ENCODE results near the gene ABTB2. TPM values are rescaled to one million over a fixed set of nuclear protein-coding genes. Genes with fewer than 3 reads are reported as not detected.
A peak's percentile ranks its signal among the peaks of the same experiment; 100 is the strongest.

Gene ABTB2
- total RNA-seq, 1 donor from 2014 or later: 0.89 TPM

DNA sequence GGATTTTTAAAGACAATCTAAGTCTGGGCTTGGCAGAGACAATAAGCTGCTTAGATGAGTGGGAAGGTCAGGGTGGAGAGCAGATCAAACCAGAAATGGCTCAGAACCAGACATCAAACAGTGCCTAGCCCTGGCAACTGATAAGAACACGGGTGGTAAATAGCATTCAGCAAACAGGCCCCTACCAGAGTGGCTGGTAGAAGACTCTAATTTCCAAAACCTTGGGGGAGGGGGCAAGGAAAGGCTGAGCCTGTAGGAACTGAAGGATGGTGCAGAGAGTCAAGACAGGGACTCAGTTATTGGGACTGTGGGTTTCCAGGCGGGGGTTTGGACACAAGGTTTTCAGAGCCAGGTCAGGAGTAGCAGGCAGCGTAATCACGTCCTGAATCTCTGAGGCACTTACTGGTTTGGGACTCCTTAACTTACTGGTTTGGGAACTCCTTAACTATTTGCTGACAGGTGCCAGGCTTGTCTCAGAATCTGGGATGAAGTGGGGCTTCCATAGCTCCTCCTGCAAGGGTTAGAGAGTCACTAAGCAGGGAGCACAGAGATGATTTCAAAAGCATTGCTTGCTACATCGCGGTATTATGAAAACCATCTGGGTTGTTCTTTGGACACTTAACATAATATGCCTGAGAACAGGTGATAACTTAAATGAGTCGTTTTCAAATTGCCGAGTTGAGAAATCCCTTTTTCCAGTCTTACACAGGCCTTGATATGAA lies 5.7 kb upstream of the ABTB2 start:
- no peak overlapping the region for H3K4me3 Mint-ChIP-seq (ENCODE audit: unreplicated experiment)
- TF ChIP-seq, protein P1, sequence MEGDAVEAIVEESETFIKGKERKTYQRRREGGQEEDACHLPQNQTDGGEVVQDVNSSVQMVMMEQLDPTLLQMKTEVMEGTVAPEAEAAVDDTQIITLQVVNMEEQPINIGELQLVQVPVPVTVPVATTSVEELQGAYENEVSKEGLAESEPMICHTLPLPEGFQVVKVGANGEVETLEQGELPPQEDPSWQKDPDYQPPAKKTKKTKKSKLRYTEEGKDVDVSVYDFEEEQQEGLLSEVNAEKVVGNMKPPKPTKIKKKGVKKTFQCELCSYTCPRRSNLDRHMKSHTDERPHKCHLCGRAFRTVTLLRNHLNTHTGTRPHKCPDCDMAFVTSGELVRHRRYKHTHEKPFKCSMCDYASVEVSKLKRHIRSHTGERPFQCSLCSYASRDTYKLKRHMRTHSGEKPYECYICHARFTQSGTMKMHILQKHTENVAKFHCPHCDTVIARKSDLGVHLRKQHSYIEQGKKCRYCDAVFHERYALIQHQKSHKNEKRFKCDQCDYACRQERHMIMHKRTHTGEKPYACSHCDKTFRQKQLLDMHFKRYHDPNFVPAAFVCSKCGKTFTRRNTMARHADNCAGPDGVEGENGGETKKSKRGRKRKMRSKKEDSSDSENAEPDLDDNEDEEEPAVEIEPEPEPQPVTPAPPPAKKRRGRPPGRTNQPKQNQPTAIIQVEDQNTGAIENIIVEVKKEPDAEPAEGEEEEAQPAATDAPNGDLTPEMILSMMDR (IDR thresholded peaks at IDR 0.05): no peak
- H3K4me1 Mint-ChIP-seq (ENCODE audit: unreplicated experiment): peaks cover 5% of the 10 kb centered on the region
- no peaks in the 10 kb centered on the region for H3K36me3 Mint-ChIP-seq (ENCODE audit: unreplicated experiment)
- H3K27me3 Mint-ChIP-seq (ENCODE audit: unreplicated experiment): peaks cover 66% of the 10 kb centered on the region
- H3K9me3 Mint-ChIP-seq (ENCODE audit: unreplicated experiment): no peaks in the 10 kb centered on the region
- no peak for DNase-seq (ENCODE audit: extremely low spot score, unreplicated experiment)
- no peak overlapping the region for H3K27ac Mint-ChIP-seq (ENCODE audit: unreplicated experiment)

DNA sequence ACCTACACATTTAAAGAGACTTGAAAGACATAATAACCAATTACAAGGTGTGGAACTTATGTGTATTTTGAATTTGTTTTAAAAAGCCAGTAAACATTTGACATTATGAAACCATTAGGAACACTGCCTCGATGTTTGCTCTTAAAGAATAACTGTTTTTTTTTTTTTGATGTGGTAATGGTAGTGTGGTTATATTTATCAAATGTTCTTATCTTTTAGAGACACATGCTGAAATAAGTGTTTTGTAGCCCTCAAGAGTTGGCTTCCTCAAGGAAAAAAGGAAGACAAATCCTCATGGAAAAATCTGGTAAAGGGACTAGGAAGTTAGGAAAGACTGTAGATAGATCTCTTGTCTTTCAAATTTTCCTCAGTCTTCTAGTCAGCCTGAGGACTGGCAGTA lies 2.2 kb upstream of the ABTB2 start:
- no peak overlapping the region for H3K27ac Mint-ChIP-seq (ENCODE audit: unreplicated experiment)
- H3K36me3 Mint-ChIP-seq (ENCODE audit: unreplicated experiment): no peaks in the 10 kb centered on the region
- H3K27me3 Mint-ChIP-seq (ENCODE audit: unreplicated experiment): peaks cover 52% of the 10 kb centered on the region
- H3K9me3 Mint-ChIP-seq (ENCODE audit: unreplicated experiment): no peaks in the 10 kb centered on the region
- DNase-seq (ENCODE audit: extremely low spot score, unreplicated experiment): no peak
- H3K4me1 Mint-ChIP-seq (ENCODE audit: unreplicated experiment): peaks cover 14% of the 10 kb centered on the region
- TF ChIP-seq, protein P1 (IDR thresholded peaks at IDR 0.05): no peak
- H3K4me3 Mint-ChIP-seq (ENCODE audit: unreplicated experiment): no peak overlapping the region

DNA sequence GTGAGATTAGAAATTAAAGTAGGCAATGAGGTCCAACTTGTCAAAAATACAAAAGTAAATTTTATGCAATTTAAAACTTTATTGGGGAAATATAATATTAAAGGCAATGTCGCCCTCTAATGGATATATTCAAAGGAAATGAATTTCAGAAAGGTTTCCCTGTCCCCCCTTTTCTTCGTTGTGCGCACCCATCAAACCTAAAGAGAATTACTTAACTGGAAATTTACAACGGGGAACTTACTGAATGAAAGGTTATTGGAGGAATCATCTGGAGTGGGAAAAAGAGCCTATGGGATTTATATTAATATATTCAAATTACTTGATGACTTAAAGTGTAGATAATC lies 1.7 kb upstream of the ABTB2 start:
- DNase-seq (ENCODE audit: extremely low spot score, unreplicated experiment): no peak
- H3K27ac Mint-ChIP-seq (ENCODE audit: unreplicated experiment): no peak overlapping the region
- H3K4me3 Mint-ChIP-seq (ENCODE audit: unreplicated experiment): no peak overlapping the region
- H3K9me3 Mint-ChIP-seq (ENCODE audit: unreplicated experiment): no peaks in the 10 kb centered on the region
- peaks cover 57% of the 10 kb centered on the region for H3K27me3 Mint-ChIP-seq (ENCODE audit: unreplicated experiment)
- peaks cover 14% of the 10 kb centered on the region for H3K4me1 Mint-ChIP-seq (ENCODE audit: unreplicated experiment)
- no peaks in the 10 kb centered on the region for H3K36me3 Mint-ChIP-seq (ENCODE audit: unreplicated experiment)
- TF ChIP-seq, protein P1 (IDR thresholded peaks at IDR 0.05): peak; percentile 48

DNA sequence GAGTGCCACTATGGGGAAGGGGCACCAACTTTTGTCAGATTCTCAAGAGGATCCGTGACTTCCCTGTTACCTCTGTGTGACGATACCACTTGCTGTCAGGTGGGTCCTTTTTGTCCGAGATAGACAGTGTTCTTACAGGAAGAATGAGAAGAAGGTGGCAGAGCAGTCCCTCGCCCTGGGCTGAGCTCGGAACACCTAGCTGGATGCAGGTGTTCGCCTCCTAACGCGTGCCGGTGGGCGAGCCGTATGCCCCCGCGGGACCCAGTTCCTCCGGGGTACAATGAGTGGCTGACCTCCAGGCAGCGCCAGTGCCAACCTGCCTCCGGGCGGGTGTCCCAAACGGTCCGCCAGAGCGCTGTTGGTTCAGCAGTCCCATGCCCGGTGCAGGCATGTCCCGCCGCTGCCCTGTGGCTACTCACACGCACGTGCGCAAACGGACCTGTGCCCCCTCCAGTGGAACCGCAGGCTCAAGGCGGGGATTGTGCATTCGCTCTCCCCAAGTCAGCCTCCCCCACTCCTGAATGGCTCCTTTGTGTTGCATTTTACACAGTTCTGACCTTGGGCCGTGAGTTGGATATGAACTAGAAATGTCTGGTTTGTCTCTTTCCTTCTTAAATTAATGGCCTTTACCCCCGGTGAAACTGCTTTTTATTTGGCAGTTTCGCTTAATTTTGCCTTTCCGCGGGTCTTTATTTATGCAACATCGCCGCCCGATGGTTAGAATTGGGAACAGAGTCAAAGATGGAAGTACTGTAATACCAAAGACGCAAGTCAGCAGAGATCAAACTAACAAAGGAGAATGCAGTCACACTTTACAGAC lies 1.1 kb upstream of the ABTB2 start:
- H3K36me3 Mint-ChIP-seq (ENCODE audit: unreplicated experiment): no peaks in the 10 kb centered on the region
- H3K4me3 Mint-ChIP-seq (ENCODE audit: unreplicated experiment): peak overlapping the region; percentile 72

More for the DNA sequence above, 1.1 kb upstream of the ABTB2 start:
- H3K4me1 Mint-ChIP-seq (ENCODE audit: unreplicated experiment): peaks cover 15% of the 10 kb centered on the region
- H3K27ac Mint-ChIP-seq (ENCODE audit: unreplicated experiment): peak overlapping the region; percentile 47
- H3K9me3 Mint-ChIP-seq (ENCODE audit: unreplicated experiment): no peaks in the 10 kb centered on the region
- no peak for DNase-seq (ENCODE audit: extremely low spot score, unreplicated experiment)
- H3K27me3 Mint-ChIP-seq (ENCODE audit: unreplicated experiment): peaks cover 56% of the 10 kb centered on the region
- TF ChIP-seq, protein P1 (IDR thresholded peaks at IDR 0.05): peak; percentile 96
